Small intestine (tissue), 7 donors: ENCODE data around the gene LSM3. TPM values are rescaled to one million over a fixed set of nuclear protein-coding genes. Genes with fewer than 3 reads are reported as not detected.
A peak's percentile ranks its signal among the peaks of the same experiment; 100 is the strongest.

Source experiments
- DNase-seq, 2 donors: peaks; one replicate each; pipeline versions ENCODE4 v3.0.0 to v3.0.0-alpha.2; 2013
- FAIRE-seq: peaks from 2 replicates; lab custom pipeline; 2012; peaks lifted over from hg19 to GRCh38; lab: Jason Lieb, UNC
- H3K27ac ChIP-seq, 3 donors: one replicate each; pipeline ENCODE4 v1.5.1; 2013; ENCODE audit warnings: low read length in 2 of 3, mild to moderate bottlenecking in 2 of 3, control low read depth in 1 of 3, inconsistent platforms in 1 of 3, low read depth in 1 of 3, moderate library complexity in 1 of 3
- H3K27me3 ChIP-seq, 3 donors: one replicate each; pipeline ENCODE4 v1.6.1; 2013; ENCODE audit warnings: low read length in 3 of 3, inconsistent platforms in 1 of 3; ENCODE audit not compliant: control insufficient read depth in 3 of 3, insufficient read depth in 3 of 3
- H3K36me3 ChIP-seq, 3 donors: one replicate each; pipeline ENCODE4 v1.6.1; 2013; ENCODE audit warnings: low read length in 3 of 3, inconsistent platforms in 1 of 3, low read depth in 1 of 3, mild to moderate bottlenecking in 1 of 3, moderate library complexity in 1 of 3; ENCODE audit not compliant: control insufficient read depth in 3 of 3, insufficient read depth in 2 of 3
- H3K4me1 ChIP-seq, 3 donors: one replicate each; pipeline ENCODE4 v1.6.1; 2013; ENCODE audit warnings: low read length in 2 of 3, inconsistent platforms in 1 of 3, low read depth in 1 of 3, mild to moderate bottlenecking in 1 of 3, moderate library complexity in 1 of 3; ENCODE audit not compliant: control insufficient read depth in 3 of 3, insufficient read depth in 2 of 3
- H3K4me3 ChIP-seq, 3 donors: one replicate each; pipeline ENCODE4 v1.5.1; 2013; ENCODE audit warnings: low read length in 3 of 3, control low read depth in 1 of 3, inconsistent platforms in 1 of 3, low read depth in 1 of 3, mild to moderate bottlenecking in 1 of 3, moderate library complexity in 1 of 3
- H3K9me3 ChIP-seq, 2 donors: one replicate each; pipeline ENCODE4 v1.6.1; 2013; ENCODE audit warnings: low read depth in 1 of 2, low read length in 1 of 2; ENCODE audit not compliant: control insufficient read depth in 2 of 2, insufficient read depth in 1 of 2
- WGBS, 3 donors: extraction: QIAGEN DNeasy Blood & Tissue Kit; methylation state at CpG; one replicate each; pipeline ENCODE4 v1.1.7; 2013; 5-methylcytosine and 5-hydroxymethylcytosine counted together
- polyA plus RNA-seq, 4 donors: library from polyadenylated mRNA; stranded (reverse) in 3 of 4; unstranded in 1 of 4; fragments of 200-250 nt in 3 of 4; fragments of 120-200 nt in 1 of 4; gene quantifications; one replicate each; pipeline versions ENCODE4 v1.2.1 to v1.2.3, GENCODE V29; 2013
- donor health status: healthy with polysubstance abuse.
- donor health status: control.
- donor health status: control.
- donor health status: Bipolar disorder and iron deficiency.
- donor health status: healthy.

LSM3 gene
- polyA plus RNA-seq, 4 donors: 12.2 to 18.4 (median 13.6) TPM

- peak overlapping the region; percentile 91 to 92 (median 91) for H3K27ac ChIP-seq
- H3K36me3 ChIP-seq: no peaks in the 10 kb centered on the region
- WGBS, 3 donors: 16 to 56% (median 41%) methylated on average over 12 of the region's 12 CpGs
- H3K9me3 ChIP-seq: peaks cover 0 to 8% of the 10 kb centered on the region in 2 donors
- H3K4me3 ChIP-seq: no peak overlapping the region
- DNase-seq (peak; percentile 93), FAIRE-seq (no peak)
- no peaks in the 10 kb centered on the region for H3K27me3 ChIP-seq
- peaks cover 0 to 52% (median 9%) of the 10 kb centered on the region in 3 donors for H3K4me1 ChIP-seq
Observed at GRCh38 chr3:14234251-14235002, 55.8 kb downstream of the LSM3 start.

GRCh38 chr3:14235003-14235911 lies 56.6 kb downstream of the LSM3 start:
- Histone ChIP-seq H3K27ac (peak overlapping the region; percentile 91 to 92 (median 91)), H3K4me3 (no peak overlapping the region), H3K36me3 (no peaks in the 10 kb centered on the region), H3K9me3 (peaks cover 0 to 8% of the 10 kb centered on the region in 2 donors), H3K27me3 (no peaks in the 10 kb centered on the region), H3K4me1 (peaks cover 0 to 52% (median 9%) of the 10 kb centered on the region in 3 donors)
- DNase-seq (peak; percentile 77 to 95), FAIRE-seq (no peak)
- 34 to 48% (median 37%) methylated on average over 4 of the region's 4 CpGs for WGBS, 3 donors

GRCh38 chr3:14235912-14236295 lies 57.3 kb downstream of the LSM3 start:
- Histone ChIP-seq H3K27me3 (no peaks in the 10 kb centered on the region), H3K36me3 (no peaks in the 10 kb centered on the region), H3K9me3 (peaks cover 0 to 8% of the 10 kb centered on the region in 2 donors), H3K4me3 (no peak overlapping the region), H3K4me1 (peaks cover 0 to 52% (median 9%) of the 10 kb centered on the region in 3 donors), H3K27ac (peak overlapping the region; percentile 91 to 92 (median 91))
- WGBS, 3 donors: 86 to 93% (median 90%) methylated on average over 8 of the region's 8 CpGs
- DNase-seq (no peak), FAIRE-seq (no peak)

GRCh38 chr3:14236902-14237301 lies 58.3 kb downstream of the LSM3 start:
- 80 to 92% (median 83%) methylated on average over 3 of the region's 3 CpGs for WGBS, 3 donors
- Histone ChIP-seq H3K36me3 (no peaks in the 10 kb centered on the region), H3K27ac (no peak overlapping the region), H3K9me3 (peaks cover 0 to 8% of the 10 kb centered on the region in 2 donors), H3K4me1 (peaks cover 0 to 44% (median 5%) of the 10 kb centered on the region in 3 donors), H3K4me3 (no peak overlapping the region), H3K27me3 (no peaks in the 10 kb centered on the region)
- FAIRE-seq (no peak), DNase-seq (no peak)

GRCh38 chr3:14237457-14237856 lies 58.8 kb downstream of the LSM3 start:
- DNase-seq: no peak

GRCh38 chr3:14238356-14238755 lies 59.7 kb downstream of the LSM3 start:
- no peak for DNase-seq
- Histone ChIP-seq H3K9me3 (peaks cover 0 to 8% of the 10 kb centered on the region in 2 donors), H3K27me3 (no peaks in the 10 kb centered on the region), H3K27ac (peak overlapping the region in 1 of 3 donors; percentile 9), H3K4me3 (no peak overlapping the region), H3K36me3 (no peaks in the 10 kb centered on the region), H3K4me1 (peaks cover 0 to 30% (median 5%) of the 10 kb centered on the region in 3 donors)
- no peak for FAIRE-seq
- WGBS, 3 donors: 93 to 97% (median 96%) methylated on average over 7 of the region's 7 CpGs

More at GRCh38 chr3:14237457-14237856, 58.8 kb downstream of the LSM3 start:
- peaks cover 0 to 39% (median 5%) of the 10 kb centered on the region in 3 donors for H3K4me1 ChIP-seq
- H3K36me3 ChIP-seq: no peaks in the 10 kb centered on the region
- no peaks in the 10 kb centered on the region for H3K27me3 ChIP-seq
- FAIRE-seq: no peak
- 72 to 85% (median 78%) methylated on average over 6 of the region's 6 CpGs for WGBS, 3 donors
- H3K27ac ChIP-seq: no peak overlapping the region
- peaks cover 0 to 8% of the 10 kb centered on the region in 2 donors for H3K9me3 ChIP-seq
- no peak overlapping the region for H3K4me3 ChIP-seq

GRCh38 chr3:14238930-14239329 lies 60.3 kb downstream of the LSM3 start:
- FAIRE-seq (no peak), DNase-seq (peak in 1 of 2 donors; percentile 72)
- Histone ChIP-seq H3K4me1 (peaks cover 0 to 24% (median 5%) of the 10 kb centered on the region in 3 donors), H3K9me3 (peaks cover 0 to 4% of the 10 kb centered on the region in 2 donors), H3K4me3 (no peak overlapping the region), H3K27me3 (no peaks in the 10 kb centered on the region), H3K27ac (peak overlapping the region in 1 of 3 donors; percentile 26), H3K36me3 (no peaks in the 10 kb centered on the region)

- Histone ChIP-seq H3K4me1 (peaks cover 0 to 15% (median 5%) of the 10 kb centered on the region in 3 donors), H3K27me3 (no peaks in the 10 kb centered on the region), H3K9me3 (peaks cover 0 to 4% of the 10 kb centered on the region in 2 donors), H3K36me3 (no peaks in the 10 kb centered on the region), H3K27ac (no peak overlapping the region), H3K4me3 (no peak overlapping the region)
- DNase-seq (no peak), FAIRE-seq (no peak)
Observed at GRCh38 chr3:14239940-14240339, 61.3 kb downstream of the LSM3 start.
